AG04449 (cell line): Measurements from ENCODE around the gene ORMDL1.

Experiments
- CTCF ChIA-PET: fragments of 350-600 bp; formaldehyde crosslinking; extraction: SDS; loops from one replicate; lab custom pipeline; 2021; ENCODE audit warnings: antibody characterized with exemption; lab: Yijun Ruan, JAX
- POLR2A ChIA-PET: fragments of 400-600, 350-600 bp; formaldehyde crosslinking; extraction: SDS; loops from one replicate; lab custom pipeline; 2020; ENCODE audit warnings: antibody characterized with exemption, inconsistent platforms; lab: Yijun Ruan, JAX
- DNase-seq: peaks from one replicate; pipeline ENCODE4 v3.0.0-alpha.2; 2010; ENCODE audit warnings: low read depth, low spot score
- H3K4me3 ChIP-seq: 2 replicates; pipeline ENCODE4 v1.5.1; 2011; ENCODE audit warnings: low read depth, mild to moderate bottlenecking, control low read depth, low read length
- CTCF ChIP-seq: IDR thresholded peaks from one replicate; pipeline ENCODE4 v1.5.1; 2011; ENCODE audit warnings: mild to moderate bottlenecking, moderate library complexity, low read length, control low read depth, inconsistent platforms; ENCODE audit not compliant: insufficient read depth; ENCODE audit errors: missing control alignments

Gene ORMDL1

GRCh38 chr2:189726849-189727248 is 57.3 kb downstream of the ORMDL1 start:
- H3K4me3 ChIP-seq = no peak overlapping the region
- POLR2A ChIA-PET = no interaction called here
- TF ChIP-seq CTCF = no peak
- CTCF ChIA-PET = interaction anchor here (1.3 to 2.0 kb wide), 2 partner anchors 28 to 66 kb away, joined by 3 to 6 read pairs; partner anchors contain the start of gene ASNSD1
- DNase-seq = no peak

- POLR2A ChIA-PET = no interaction called here
- no peak overlapping the region for H3K4me3 ChIP-seq
- no peak for DNase-seq
- CTCF ChIA-PET = no interaction called here
- no peak for TF ChIP-seq CTCF
Measured at GRCh38 chr2:189726271-189726670, 57.9 kb downstream of the ORMDL1 start.

GRCh38 chr2:189723192-189723591 is 60.9 kb downstream of the ORMDL1 start:
- CTCF ChIA-PET = interaction anchor here (1.3 to 2.3 kb wide), 2 partner anchors 27 to 62 kb away, joined by 3 to 10 read pairs; partner anchors contain the start of gene ASNSD1
- DNase-seq = no peak
- POLR2A ChIA-PET = no interaction called here
- no peak overlapping the region for H3K4me3 ChIP-seq
- no peak for TF ChIP-seq CTCF
